ENCODE results near the gene PPP1R9A.

Gene PPP1R9A

GRCh38 chr7:95169678-95170077 lies 262.3 kb downstream of the PPP1R9A start:
- no peak for TF ChIP-seq ZNF274 (IDR thresholded peaks at IDR 0.05; ENCODE audit: low read depth, low read length)
- H3K4me3 ChIP-seq (ENCODE audit: low read length) = no peak overlapping the region

- TF ChIP-seq ZNF274 (IDR thresholded peaks at IDR 0.05; ENCODE audit: low read depth, low read length) = no peak
- no peak overlapping the region for H3K4me3 ChIP-seq (ENCODE audit: low read length)
These were observed 265.0 kb downstream of the PPP1R9A start for GRCh38 chr7:95172420-95172819.

DNA sequence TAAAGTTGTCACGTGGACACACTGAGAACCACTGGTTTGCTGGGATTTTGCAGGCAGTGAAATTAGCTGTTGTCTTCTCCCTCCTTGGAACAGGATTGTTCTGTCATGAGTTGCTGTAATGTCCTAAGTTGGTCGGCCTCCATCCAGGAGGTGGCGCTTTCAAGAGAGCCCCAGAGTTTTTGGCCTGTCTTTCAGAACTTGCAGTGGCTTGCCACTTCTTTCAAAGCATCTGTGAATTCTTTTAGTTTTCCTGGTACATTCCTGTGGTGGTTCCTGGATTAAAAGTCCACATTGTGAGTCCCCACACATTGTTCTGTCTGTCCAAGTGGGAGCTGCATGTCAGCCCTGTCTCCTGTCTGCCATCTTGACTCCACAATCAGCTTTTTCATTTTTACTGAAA lies 283.1 kb downstream of the PPP1R9A start:
- no peak for TF ChIP-seq ZNF274 (IDR thresholded peaks at IDR 0.05; ENCODE audit: low read depth, low read length)
- no peak overlapping the region for H3K4me3 ChIP-seq (ENCODE audit: low read length)

GRCh38 chr7:95191795-95192194 lies 284.4 kb downstream of the PPP1R9A start:
- TF ChIP-seq ZNF274 (IDR thresholded peaks at IDR 0.05; ENCODE audit: low read depth, low read length) = no peak
- H3K4me3 ChIP-seq (ENCODE audit: low read length) = no peak overlapping the region

DNA sequence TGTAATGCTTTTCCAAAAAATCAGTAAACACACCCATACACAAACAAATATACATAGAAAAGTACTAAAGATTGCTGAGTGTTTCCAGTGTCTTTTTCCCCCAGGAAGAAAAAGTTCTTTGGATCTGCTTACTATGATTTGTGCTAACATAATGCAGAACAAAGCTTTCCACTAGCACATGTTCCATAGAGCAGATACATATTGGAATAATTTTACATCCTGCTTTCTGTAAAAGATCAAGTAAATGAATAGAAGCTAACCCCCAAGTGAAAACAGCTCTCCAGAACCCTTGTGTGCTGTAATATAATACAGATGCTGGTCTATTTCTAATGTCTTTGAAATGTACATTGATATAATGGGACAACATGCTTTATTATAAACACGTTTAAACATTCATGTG lies 291.5 kb downstream of the PPP1R9A start:
- H3K4me3 ChIP-seq (ENCODE audit: low read length) = no peak overlapping the region
- no peak for TF ChIP-seq ZNF274 (IDR thresholded peaks at IDR 0.05; ENCODE audit: low read depth, low read length)

DNA sequence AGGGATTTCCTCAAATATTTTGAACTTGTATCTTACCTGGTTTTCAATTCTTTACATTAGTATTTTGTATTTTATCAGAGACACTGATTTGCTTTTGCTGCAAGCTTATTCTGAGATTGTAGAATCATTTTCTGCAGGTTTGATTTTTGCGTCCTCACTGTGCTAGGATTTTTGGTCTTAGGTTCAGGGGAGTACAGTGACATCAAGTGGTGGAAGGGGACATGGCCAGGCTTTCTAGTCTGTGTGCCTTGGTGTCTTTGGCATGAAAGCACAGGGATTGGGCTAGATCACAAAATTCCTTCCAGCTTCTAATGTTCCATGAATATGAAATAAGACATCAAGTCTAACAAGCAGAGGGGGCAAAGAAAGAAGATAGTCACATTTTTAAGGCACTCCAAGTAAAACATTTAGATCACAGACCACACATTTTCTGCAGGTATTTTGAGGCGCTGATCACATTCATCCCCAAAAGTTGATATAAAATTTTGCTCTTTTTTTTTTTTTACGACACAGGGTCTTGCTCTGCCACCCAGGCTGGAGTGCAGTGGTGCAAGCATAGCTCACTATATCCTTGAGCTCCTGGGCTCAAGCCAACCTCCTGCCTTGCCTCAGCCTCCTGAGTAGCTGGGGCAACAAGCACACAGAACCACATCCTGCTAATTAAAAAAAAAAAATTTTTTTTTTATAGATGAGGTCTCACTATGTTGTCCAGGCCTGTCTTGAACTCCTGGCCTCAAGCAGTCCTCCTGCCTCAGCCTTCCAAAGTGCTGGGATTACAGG lies 292.6 kb downstream of the PPP1R9A start:
- no peak for TF ChIP-seq ZNF274 (IDR thresholded peaks at IDR 0.05; ENCODE audit: low read depth, low read length)
- H3K4me3 ChIP-seq (ENCODE audit: low read length) = no peak overlapping the region

DNA sequence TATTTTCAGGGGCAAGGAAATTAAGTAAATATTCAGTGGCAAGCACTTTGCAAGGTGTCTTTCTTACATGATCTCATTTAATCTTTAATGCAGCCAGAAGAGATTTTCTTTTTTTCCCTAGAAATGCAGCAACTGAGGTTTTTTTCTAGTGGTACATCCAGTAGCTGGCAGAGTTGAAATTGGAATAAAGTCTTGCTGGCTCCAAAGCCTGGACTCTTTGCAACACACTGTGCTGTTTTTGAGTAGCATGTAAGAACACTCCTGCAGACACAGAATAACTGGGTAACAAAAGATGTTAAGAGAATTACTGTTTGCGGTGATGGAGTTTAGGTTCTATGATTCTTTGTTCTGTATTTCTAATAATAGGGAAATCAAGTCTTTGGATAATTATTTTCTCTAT lies 293.3 kb downstream of the PPP1R9A start:
- no peak for TF ChIP-seq ZNF274 (IDR thresholded peaks at IDR 0.05; ENCODE audit: low read depth, low read length)

GRCh38 chr7:95201727-95202126 lies 294.3 kb downstream of the PPP1R9A start:
- no peak overlapping the region for H3K4me3 ChIP-seq (ENCODE audit: low read length)
- no peak for TF ChIP-seq ZNF274 (IDR thresholded peaks at IDR 0.05; ENCODE audit: low read depth, low read length)

More for the DNA sequence above, 293.3 kb downstream of the PPP1R9A start:
- H3K4me3 ChIP-seq (ENCODE audit: low read length) = no peak overlapping the region

DNA sequence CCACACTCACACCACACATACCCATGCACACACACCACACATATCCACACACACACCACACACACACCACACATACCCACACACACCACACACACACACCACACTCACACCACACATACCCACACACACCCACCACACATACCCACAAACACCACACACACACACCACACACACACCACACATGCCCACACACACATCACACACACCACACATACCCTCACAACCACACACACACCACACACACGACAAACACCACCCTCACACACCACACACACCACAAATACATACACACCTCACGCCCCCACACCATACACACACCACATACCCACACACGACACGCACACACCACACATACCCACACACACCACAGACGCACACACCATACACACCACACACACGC lies 297.2 kb downstream of the PPP1R9A start:
- TF ChIP-seq ZNF274 (IDR thresholded peaks at IDR 0.05; ENCODE audit: low read depth, low read length) = no peak
- no peak overlapping the region for H3K4me3 ChIP-seq (ENCODE audit: low read length)

DNA sequence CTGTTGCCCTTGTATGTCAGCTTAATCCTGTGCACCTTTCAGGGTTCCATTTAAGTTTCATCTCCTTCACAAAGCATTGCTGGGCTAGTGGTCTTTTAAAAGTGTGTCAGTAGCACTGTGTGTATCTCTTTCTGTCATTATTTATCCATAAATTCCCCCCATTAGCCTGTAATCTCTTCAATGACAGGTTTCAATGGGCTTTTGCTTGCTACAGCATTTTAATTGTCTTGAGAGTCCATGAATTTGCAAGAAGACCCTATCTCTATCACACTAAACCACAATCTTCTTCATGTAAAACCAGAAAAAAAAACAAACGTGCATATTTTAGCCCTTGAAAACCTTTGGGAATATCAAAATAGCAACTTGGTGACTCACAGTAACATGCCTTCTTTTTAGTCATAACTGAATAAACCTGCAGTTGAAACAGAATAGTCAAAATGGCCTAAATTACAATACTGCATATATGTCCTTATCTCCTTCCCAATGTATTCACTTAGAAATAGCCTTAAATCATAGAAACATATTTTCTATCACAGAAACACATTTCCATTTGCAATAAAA lies 298.4 kb downstream of the PPP1R9A start:
- H3K4me3 ChIP-seq (ENCODE audit: low read length) = no peak overlapping the region
- no peak for TF ChIP-seq ZNF274 (IDR thresholded peaks at IDR 0.05; ENCODE audit: low read depth, low read length)

GRCh38 chr7:95209276-95209675 lies 301.9 kb downstream of the PPP1R9A start:
- no peak overlapping the region for H3K4me3 ChIP-seq (ENCODE audit: low read length)

GRCh38 chr7:95209788-95210187 lies 302.4 kb downstream of the PPP1R9A start:
- no peak for TF ChIP-seq ZNF274 (IDR thresholded peaks at IDR 0.05; ENCODE audit: low read depth, low read length)
- H3K4me3 ChIP-seq (ENCODE audit: low read length) = no peak overlapping the region

More at GRCh38 chr7:95209276-95209675, 301.9 kb downstream of the PPP1R9A start:
- no peak for TF ChIP-seq ZNF274 (IDR thresholded peaks at IDR 0.05; ENCODE audit: low read depth, low read length)

DNA sequence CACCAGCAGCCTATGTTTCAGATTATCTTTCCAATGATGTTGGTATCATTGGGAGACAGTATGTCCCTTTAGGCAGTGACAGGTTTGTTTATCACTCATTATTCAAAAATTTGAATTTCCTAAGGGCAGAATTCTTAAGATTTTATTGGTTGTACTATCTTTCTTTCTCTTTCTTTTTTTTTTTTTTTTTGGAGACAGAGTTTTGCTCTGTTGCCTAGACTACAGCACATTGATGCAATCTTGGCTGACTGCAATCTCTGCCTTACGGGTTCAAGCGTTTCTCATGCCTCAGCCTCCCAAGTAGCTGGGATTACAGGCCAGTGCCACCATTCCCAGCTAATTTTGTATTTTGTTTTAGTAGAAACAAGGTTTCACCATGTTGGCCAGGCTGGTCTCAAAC lies 305.8 kb downstream of the PPP1R9A start:
- no peak for TF ChIP-seq ZNF274 (IDR thresholded peaks at IDR 0.05; ENCODE audit: low read depth, low read length)
- H3K4me3 ChIP-seq (ENCODE audit: low read length) = no peak overlapping the region

- H3K4me3 ChIP-seq (ENCODE audit: low read length) = no peak overlapping the region
- TF ChIP-seq ZNF274 (IDR thresholded peaks at IDR 0.05; ENCODE audit: low read depth, low read length) = no peak
These were observed 306.6 kb downstream of the PPP1R9A start for GRCh38 chr7:95213809-95214492.

- H3K4me3 ChIP-seq (ENCODE audit: low read length) = no peak overlapping the region
- TF ChIP-seq ZNF274 (IDR thresholded peaks at IDR 0.05; ENCODE audit: low read depth, low read length) = no peak
These were observed 312.3 kb downstream of the PPP1R9A start for GRCh38 chr7:95219721-95220120.

Data from GM08714 (cell line).